GM19468 (cell line): ENCODE data around the gene MCM7.

ENCODE experiments used
- ATAC-seq: cut with Tn5 transposase; IDR thresholded peaks from one replicate; pipeline ENCODE4 v1.9.1; 2021; ENCODE audit warnings: mild to moderate bottlenecking, moderate library complexity, moderate number of reproducible peaks; ENCODE audit not compliant: unreplicated experiment; ENCODE audit errors: extremely low read depth

MCM7 gene

DNA sequence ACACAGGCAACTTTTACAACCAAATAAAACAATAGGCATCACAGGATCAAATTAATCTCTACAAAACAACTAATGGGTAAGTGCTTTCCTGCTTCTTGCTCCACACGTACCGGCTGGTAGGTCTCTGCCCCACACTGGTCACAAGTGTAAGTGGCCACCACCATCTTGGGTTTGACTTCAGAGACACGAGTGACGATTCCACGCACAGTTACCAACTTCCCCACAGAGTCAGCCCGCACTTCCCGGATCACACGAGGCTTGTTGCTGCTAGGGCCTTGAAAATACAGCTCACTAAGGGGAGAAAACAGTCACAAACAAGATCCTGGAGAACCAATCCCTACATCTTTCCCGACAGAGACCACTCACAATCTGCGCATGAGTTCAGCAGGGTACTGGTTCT lies 2.3 kb downstream of the MCM7 start:
- no peak for ATAC-seq

DNA sequence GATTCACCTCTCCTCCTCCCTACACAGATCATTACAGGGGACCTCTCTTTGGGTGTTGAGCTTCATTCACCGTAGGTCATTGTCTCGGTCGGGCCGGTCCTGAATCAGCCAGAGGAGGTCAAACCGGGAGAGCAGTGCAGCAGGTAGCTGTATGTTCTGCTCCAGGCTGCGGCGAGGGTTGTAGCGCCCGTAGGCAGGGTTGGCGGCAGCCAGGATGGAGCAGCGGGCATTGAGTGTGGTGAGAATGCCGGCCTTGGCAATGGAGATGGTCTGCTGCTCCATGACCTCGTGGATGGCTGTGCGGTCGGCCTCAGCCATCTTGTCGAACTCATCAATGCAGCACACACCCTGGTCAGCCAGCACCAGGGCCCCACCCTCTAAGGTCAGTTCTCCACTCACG lies 5.5 kb downstream of the MCM7 start:
- no peak for ATAC-seq

DNA sequence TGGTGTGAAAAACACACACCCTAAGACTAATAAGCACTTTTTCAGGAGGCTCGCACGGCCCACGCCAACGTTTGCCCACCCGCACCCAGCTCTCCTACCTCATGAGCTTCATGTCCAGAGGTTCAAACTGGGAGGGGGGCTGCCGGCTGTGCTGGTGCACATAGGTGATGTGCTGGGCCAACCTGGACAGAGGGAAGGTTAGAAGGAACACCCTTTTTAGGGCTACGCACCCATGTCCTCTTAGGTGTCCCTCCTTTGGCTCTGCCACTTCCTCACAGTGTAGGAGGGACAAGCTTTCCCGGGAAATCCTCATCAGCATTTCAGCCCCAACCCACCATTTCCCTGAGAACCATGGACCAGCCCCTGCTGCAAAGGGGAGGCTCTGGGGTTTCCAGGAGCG lies 5.9 kb downstream of the MCM7 start:
- no peak for ATAC-seq

DNA sequence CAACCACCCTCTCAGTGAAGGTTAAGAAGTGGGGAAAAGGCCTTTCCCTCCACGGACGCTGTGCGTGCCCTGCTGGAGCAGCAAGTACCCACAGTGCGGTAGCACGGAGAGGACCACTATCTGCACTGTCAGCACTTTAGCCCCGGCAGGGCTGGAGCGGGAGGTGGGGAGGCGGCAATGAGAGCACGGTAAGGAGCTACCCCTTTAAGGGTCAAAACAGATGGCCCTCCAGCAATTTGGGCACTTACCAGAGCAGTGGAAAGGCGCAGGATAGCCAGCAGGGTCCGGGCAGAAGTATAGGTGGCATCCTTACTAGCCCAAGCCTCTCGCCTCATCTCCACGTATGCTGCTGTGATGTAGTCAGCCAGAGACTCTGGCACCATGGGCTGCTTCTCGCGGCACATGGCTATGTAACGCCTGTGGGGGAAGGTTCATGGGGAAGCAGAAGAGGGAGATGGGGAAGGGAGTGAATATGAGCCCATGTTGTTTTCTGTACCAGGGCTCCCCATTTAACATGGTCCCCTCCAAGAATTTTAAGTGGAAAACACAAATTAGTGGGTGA lies 7.2 kb downstream of the MCM7 start:
- no peak for ATAC-seq

DNA sequence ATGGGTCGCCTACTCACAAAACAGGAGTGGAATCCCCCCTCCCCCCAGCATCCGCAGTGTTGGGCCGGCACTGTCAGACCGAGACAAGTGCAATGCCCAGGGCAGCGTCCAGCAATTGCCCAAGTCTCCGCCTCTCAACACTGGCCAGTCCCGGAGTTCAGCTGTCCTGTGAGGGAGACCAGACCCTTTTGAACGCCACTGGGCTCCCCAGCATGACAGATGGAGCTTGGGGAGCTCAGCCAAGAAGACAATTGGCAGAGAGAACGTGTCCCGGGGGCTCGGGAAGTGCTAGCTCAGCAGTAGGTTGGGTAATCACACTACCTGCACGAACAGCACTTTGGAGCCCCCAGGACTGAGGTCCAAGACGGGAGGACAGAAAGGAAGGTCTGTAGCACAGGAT lies 7.7 kb downstream of the MCM7 start:
- no peak for ATAC-seq

DNA sequence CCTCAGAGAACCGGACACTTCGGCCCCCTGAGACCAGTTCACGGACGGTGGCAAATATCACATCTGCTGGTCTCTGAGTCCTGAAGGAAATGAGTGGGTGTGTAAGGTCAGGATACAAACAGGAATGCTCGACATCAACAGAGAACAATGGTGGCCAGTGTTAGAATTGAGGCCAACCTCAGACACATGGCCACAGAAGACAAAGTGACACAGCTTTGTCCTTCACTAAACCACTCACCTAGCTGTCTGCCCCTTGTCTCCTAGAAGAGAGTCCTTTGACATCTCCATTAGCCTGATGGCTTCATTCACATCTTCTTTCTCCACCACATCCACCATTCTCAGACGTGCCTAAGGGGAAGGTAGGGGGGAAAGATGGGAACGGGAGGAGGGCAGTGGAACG lies 8.1 kb downstream of the MCM7 start:
- ATAC-seq = no peak

DNA sequence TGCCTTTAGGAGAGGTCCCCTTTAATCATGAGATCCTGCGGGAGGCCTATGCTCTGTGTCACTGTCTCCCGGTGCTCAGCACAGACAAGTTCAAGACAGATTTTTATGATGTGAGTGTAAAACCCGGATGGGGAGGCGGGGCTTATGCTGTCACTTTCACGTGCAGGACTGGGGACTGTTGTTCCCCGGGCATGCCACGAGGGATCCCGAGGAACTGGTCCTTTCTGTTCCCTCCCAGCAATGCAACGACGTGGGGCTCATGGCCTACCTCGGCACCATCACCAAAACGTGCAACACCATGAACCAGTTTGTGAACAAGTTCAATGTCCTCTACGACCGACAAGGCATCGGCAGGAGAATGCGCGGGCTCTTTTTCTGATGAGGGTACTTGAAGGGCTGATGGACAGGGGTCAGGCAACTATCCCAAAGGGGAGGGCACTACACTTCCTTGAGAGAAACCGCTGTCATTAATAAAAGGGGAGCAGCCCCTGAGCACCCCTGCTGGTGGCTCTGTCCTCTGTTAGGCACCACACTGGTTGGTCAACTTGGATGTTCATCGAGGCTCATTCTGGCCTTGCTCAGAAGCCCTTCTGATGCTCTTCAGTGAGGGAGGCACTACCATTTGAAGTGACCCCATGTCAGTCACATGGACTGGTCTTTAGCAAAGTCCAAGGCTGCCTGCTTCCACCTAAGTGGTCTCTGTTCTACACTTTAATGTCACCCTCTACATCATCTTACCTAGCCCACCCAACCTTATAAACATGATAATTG lies 9.6 kb downstream of the MCM7 start:
- ATAC-seq = no peak

DNA sequence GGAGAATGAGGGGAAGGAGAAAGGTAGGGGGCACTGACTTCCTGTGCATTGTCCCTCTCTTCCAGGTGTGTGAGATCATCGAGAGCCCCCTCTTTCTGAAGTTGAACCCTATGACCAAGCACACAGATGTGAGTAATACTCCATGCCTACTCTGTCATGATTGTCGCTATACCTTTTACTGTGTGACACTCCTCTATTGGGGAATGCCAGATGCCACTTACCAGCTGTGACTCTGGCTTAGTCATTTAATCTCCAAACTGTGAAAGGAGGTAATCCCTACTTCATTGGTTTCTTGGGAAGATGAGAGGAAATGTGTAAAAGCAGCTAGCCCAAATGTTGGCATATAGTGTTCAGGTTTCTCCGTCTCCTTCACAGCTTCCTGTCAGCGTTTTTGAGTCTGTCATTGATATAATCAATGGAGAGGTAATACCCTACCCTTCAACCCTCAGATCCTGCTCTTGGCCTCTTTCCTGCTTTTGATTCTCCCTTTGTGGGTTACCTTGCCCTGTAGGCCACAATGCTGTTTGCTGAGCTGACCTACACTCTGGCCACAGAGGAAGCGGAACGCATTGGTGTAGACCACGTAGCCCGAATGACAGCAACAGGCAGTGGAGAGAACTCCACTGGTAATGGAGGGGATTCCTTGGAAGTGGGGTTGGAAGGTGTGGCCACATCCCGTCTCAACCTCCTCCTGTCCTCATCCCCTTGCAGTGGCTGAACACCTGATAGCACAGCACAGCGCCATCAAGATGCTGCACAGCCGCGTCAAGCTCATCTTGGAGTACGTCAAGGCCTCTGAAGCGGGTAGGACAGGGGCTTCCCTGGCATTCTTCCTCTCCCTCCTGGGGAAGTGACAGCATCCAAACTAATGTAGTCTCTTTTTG lies 10.4 kb downstream of the MCM7 start:
- ATAC-seq = no peak

DNA sequence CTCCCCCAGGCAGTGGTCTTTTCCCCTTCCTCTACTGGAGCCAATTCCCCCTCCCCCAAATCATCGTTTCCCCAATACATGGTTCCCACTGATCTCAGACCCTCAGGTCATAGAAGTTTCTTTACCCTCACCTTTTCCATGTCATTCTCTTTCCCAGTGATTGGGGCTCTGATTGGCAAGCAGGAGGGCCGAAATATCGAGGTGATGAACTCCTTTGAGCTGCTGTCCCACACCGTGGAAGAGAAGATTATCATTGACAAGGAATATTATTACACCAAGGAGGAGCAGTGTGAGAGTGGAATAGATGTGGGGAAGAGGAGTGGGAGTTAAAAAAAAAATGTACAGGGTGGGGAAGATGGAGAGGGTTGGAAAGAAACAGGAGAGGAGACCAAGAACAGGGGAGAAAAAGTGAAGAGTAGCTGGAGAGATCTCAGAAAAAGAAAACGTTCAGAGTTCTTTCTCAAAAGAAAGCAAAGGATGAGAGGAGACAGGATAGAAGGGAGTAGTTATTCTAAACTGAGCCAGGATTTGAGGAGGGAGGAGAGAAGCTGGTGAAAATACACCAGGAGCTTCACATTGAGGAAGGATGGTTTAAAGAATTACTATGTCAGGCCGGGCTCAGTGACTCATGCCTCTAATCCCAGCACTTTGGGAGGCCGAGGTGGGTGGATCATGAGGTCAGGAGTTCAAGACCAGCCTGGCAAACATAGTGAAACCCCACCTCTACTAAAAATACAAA lies 11.6 kb downstream of the MCM7 start:
- no peak for ATAC-seq

DNA sequence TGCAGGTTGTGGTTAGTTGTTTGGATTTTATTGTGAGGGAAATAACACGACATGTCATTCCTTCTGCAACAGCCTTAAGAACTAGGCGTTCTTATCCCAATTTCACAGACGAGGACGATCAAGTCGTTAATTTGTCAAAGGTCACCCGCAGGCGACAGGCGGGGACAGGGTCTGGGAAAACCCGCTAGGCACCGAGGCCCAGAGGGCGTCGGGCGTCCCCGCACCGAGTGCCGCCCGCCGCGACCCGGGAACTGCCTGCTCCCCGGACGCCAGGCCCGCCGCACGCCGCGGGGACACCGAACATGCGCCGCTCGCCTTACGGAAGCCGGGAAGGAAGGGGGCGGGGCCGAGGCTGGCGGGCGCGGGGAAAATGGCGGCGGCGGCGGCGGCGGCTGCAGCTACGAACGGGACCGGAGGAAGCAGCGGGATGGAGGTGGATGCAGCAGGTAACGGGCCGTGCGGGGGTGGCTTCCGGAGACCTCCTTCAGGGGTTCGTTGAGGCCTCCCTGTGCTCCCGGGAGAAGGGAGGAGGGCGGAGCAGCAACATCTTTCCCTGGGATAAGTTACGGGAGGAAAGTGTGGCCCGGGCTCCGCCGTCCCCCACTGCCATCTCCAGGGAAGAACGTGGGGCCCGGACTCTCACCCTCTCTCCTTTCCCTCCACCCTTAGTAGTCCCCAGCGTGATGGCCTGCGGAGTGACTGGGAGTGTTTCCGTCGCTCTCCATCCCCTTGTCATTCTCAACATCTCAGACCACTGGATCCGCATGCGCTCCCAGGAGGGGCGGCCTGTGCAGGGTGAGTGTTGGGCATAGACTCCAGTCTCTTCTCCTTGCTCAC lies 12.4 kb downstream of the MCM7 start, which contains the start of gene COPS6:
COPS6 (plus strand) TSS at position 349 of the 837 bp plus-strand sequence; CDS start at position 371, 22 bp downstream.
- ATAC-seq = no peak

DNA sequence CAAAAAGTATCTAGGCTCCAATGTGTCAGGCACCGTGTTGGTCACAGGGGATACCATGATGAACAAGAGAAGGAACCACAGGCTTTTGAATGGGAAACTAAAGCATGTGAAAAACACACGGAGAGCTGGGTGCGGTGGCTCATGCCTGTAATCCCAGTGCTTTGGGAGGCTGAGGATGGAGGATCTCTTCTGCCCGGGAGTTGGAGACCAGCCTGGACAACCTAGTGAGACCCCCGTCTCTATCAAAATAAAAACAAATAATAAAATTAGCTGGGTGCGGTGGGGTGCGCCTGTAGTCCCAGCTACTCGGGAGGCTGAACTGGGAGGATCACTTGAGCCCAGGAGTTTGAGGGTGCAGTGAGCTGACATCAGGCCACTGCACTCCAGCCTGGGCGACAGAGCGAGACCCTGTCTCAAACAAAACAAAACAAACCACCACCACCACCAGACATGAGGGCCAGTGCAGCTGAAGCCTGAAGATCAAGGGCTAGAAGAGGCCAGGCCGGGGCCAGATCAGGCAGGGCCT lies 13.0 kb downstream of the MCM7 start:
- no peak for ATAC-seq

DNA sequence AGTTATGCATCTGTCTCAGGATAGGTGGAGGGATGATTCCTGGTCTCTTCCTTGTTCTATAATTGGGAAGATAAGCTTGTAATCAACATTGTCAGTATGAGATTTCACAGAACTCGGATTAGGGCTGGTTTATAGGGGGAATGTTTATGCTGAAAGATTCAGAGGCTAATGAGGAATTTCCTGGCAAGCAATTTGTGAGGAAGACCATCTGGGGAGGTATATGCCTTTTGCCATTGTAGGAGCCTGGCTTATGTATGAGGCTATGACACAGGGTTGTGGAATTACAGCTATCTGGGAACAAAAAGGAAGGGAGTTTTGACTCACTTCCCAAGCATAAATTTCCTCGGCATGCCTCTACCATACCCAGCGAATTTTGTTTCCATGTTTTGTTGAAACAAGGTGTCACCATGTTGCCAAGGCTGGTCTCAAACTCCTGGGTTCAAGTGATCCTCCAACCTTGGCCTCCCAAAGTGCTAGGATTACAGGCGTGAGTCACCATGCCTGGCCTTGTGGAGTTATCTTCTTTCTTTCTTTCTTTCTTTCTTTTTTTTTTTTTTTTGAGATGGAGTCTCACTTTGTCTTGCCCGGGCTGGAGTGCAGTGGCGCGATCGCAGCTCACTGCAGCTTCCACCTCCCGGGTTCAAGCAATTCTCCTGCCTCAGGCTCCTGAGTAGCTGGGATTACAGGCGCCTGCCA lies 14.0 kb downstream of the MCM7 start:
- ATAC-seq = no peak

DNA sequence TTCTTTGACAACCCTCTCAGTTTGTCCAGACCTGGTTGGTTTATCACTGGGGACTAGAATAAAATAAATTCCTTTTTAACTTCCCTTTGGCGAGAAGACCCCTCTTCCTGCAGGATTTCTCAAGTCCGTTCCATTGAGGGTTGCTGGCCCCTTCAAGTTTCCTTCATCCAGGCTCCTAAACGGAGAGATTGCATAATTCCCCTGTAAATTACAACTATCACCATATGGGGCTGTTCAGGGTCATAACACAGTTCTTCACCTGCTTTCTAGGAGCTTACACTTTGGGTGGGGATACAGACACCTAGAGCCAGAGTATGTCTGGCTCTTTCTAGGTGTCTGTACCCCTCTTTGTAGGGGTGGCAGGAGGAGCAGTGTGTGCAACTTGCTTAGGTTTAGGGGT lies 15.7 kb downstream of the MCM7 start:
- ATAC-seq = no peak

DNA sequence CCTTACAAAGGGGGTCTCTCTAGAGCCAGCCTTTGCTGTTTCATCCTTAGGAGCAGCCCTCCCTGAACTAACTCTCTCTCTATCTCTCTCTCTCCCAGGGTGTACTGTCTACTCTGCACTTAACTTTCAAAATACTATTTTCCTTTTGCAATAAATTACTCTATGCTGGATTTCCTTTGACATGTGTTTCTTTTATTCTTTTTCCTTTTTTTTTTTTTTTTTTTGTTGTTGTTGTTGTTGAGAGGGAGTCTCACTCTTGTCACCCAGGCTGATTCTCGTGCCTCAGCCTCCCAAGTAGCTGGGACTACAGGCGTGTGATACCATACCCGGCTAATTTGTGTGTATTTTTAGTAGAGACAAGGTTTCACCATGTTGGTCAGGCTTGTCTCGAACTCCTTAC lies 18.2 kb downstream of the MCM7 start:
- no peak for ATAC-seq

DNA sequence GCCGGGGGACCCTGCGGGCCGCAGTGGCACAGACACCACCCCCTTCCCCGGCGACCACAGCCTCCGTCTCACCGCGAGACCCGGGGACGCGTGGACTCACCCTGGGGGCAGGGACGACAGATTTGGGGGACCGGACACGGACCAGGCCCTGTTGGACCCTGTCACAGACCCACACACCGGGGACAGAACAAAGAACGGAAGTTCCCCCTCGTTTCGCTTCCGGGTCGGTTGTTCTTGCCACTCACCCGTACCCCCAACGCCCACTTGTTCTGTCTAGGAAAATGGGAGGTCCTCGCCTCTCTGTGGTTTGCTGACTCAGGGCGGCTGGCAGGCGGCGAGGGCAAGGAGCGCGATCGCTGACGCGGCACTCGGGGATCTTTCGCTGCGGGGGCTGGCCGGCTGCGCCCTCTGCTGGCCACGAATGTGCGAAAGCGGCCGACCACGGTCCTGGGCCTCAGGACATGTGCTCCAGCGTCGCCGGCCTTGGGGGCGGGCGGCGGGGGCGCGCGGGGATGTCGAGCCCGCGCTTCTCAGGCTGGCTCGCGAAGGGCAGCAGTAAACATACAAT lies 19.6 kb downstream of the MCM7 start, which contains the start of gene ZNF3:
ZNF3 (minus strand) TSS at position 189 of the 568 bp plus-strand sequence. CDS start 4,366 bp downstream, outside the sequence.
- peak; percentile 63 for ATAC-seq

DNA sequence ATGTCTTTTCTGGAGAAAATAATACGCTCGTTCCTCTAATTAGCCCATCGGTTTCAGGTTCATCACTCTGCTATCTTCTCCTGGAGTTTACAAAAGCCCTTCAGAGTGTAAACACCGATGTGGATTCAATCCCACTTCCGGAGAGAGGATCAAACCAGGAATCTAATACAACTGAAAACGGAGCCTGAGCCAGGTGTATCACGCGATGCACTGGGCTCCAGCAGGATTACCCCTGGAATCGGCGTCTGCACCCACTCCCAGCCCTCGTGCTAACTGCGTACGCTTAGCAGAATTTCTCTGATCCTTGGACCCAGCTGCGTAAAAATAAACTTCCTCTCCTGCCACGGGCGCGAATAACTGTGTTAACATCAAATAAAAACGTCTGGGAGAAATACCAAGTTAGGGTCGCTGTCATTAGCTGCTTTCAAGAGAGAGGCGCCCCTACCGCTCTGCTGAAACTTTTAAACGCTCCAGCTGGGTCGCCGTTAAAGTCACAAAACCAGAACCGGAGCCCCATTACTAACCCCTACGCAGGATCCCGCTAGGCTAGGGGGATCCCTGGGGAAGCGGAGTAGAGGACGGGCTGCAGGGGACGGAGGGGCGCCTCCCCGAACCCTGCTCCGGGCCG lies 20.2 kb downstream of the MCM7 start:
- ATAC-seq = no peak

DNA sequence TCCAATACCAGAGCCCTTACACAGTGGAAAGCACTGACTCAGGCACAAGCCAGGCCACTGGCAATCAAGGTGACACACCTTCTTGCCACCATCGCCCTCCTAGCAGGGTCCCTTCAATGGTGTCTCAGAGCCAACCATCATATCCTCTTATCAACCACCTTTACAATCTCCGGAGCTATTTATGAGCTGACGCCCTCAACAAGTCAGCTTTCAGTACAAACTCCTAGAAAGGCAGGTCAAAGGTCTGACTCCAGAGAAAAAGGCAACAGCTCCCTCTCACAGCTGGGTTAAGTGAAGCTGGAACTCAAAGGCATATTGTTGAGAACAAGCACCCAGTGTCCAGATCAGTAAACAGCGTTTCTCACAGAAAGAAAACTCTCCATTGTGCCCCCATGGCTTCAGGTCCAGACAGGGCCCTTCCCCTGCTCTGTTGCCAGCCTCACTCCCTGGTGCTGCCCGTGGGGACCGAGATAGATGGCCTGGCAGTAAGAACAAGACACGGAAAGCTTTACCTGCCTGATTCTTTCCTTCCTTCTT lies 22.1 kb downstream of the MCM7 start:
- ATAC-seq = no peak

DNA sequence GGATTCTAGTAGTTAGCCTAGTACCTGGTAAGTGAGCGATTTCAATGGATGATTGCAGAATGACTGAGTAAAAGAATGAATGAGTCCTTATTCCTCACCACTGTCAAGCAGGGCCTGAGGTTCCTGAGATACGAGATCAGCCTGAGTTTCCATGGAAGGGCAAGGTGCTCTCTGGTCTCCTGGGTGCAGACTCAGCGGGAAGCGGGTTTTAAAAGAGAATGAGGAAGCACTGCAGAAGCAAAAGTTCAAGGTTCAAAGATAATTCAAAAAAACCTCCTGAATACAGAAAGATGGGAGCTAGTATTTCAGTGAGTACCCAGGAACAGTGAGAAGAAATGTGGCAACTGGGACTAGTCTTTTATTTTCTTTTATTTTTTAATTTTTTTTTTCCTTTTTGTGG lies 24.0 kb downstream of the MCM7 start:
- ATAC-seq = no peak
